ENCODE data around the gene ABLIM3.
"Not testable (repeated sequence)": the region's sequence is repeated elsewhere in the genome, so short reads cannot be mapped to it uniquely, and the experiment has no call there.

Gene ABLIM3

GRCh38 chr5:149160291-149160787, 19.0 kb downstream of the ABLIM3 start:
- no peak for DNase-seq

GRCh38 chr5:149161026-149161687, 19.9 kb downstream of the ABLIM3 start:
- DNase-seq = no peak

- no peak for DNase-seq
Observed at GRCh38 chr5:149161850-149162249, 20.6 kb downstream of the ABLIM3 start.

- DNase-seq = no peak
Observed at GRCh38 chr5:149162401-149163084, 21.2 kb downstream of the ABLIM3 start.

GRCh38 chr5:149164731-149165130, 23.4 kb downstream of the ABLIM3 start:
- no peak for DNase-seq

- no peak for DNase-seq
Observed at GRCh38 chr5:149166128-149166527, 24.8 kb downstream of the ABLIM3 start.

- DNase-seq = no peak
Observed at GRCh38 chr5:149166591-149167100, 25.4 kb downstream of the ABLIM3 start.

- no peak for DNase-seq
Observed at GRCh38 chr5:149168276-149168906, 27.1 kb downstream of the ABLIM3 start.

GRCh38 chr5:149170299-149170698, 29.0 kb downstream of the ABLIM3 start:
- no peak for DNase-seq

- DNase-seq = no peak
Observed at GRCh38 chr5:149172261-149172660, 31.0 kb downstream of the ABLIM3 start.

GRCh38 chr5:149172709-149173505, 31.6 kb downstream of the ABLIM3 start:
- no peak for DNase-seq

GRCh38 chr5:149174847-149175234, 33.5 kb downstream of the ABLIM3 start:
- DNase-seq = no peak

GRCh38 chr5:149175346-149176105, 34.2 kb downstream of the ABLIM3 start:
- no peak for DNase-seq

GRCh38 chr5:149177339-149177843, 36.1 kb downstream of the ABLIM3 start:
- no peak for DNase-seq

GRCh38 chr5:149177911-149178565, 36.7 kb downstream of the ABLIM3 start:
- no peak for DNase-seq

- no peak for DNase-seq
Observed at GRCh38 chr5:149181732-149182131, 40.4 kb downstream of the ABLIM3 start.

- DNase-seq = no peak
Observed at GRCh38 chr5:149182241-149182640, 40.9 kb downstream of the ABLIM3 start.

- DNase-seq = no peak
Observed at GRCh38 chr5:149185067-149185466, 43.8 kb downstream of the ABLIM3 start.

GRCh38 chr5:149186506-149186905, 45.2 kb downstream of the ABLIM3 start:
- no peak for DNase-seq

- DNase-seq = not testable (repeated sequence)
Observed at GRCh38 chr5:149187617-149188016, 46.3 kb downstream of the ABLIM3 start.

- DNase-seq = no peak
Observed at GRCh38 chr5:149188383-149188782, 47.1 kb downstream of the ABLIM3 start.

All from activated naive CD4-positive, alpha-beta T cell (primary cell).